ENCODE results near the gene KLC3.

Gene KLC3

GRCh38 chr19:45362291-45362690 lies 21.7 kb downstream of the KLC3 start:
- Mint-ChIP-seq H3K4me1 (ENCODE audit: low read depth) (no peaks in the 10 kb centered on the region), H3K27ac (no peak overlapping the region), H3K9me3 (no peaks in the 10 kb centered on the region), H3K27me3 (no peaks in the 10 kb centered on the region), H3K36me3 (ENCODE audit: low read depth) (peaks cover 70% of the 10 kb centered on the region), H3K4me3 (no peak overlapping the region)
- DNase-seq, result no peak

DNA sequence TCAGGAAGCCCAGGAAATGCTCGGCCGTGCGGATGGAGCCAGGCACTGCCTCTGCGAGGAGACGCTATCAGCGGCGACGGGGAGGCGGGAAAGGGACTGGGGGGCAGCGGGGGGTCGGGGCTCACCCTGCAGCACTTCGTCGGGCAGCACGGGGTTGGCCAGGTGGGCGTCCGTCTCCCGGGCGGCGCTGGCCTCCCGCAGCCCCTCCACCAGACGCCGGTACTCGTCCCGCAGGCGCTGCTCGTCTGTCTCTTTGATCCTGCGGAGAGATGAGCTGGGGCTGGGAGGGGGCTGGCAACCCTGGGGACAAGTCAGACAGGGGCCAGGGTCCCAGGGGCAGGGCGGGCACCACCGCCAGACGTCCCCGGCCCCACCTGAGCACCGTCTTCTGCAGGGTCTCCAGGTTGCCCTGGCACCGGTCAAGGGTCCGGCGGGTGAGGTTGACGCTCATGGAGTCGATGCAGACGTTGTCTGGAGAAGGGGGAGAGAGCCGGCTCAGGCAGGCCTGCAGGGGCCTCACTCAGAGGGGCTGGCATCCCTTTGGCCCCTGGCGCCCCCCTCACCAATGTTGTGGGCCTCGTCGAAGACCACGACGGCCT lies 23.4 kb downstream of the KLC3 start:
- DNase-seq, result no peak
- H3K4me3 Mint-ChIP-seq, result no peak overlapping the region
- H3K27ac Mint-ChIP-seq, result no peak overlapping the region
- no peaks in the 10 kb centered on the region for H3K27me3 Mint-ChIP-seq
- H3K36me3 Mint-ChIP-seq (ENCODE audit: low read depth), result peaks cover 58% of the 10 kb centered on the region
- peaks cover 5% of the 10 kb centered on the region for H3K4me1 Mint-ChIP-seq (ENCODE audit: low read depth)
- no peaks in the 10 kb centered on the region for H3K9me3 Mint-ChIP-seq

DNA sequence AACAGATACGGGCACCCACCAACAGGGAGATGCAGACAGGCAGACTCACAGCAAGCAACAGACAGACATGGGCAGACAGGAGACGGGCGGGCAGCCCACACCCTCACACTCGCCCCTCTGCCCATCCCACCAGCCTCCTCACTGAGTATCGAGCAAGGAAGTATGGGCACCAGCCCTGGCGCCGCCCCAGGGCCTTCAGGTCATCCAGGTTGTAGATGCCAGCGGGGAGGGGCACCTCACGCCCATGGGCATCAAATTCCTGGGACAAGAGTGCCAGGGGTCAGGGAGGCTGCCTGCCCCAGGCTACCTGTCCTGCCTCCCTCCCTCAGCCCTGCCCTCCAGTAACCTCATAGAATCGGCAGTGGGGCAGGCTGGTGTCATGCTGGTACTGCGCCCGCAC lies 24.1 kb downstream of the KLC3 start:
- Mint-ChIP-seq H3K27me3 (no peaks in the 10 kb centered on the region), H3K4me3 (no peak overlapping the region), H3K27ac (no peak overlapping the region), H3K4me1 (ENCODE audit: low read depth) (peaks cover 8% of the 10 kb centered on the region), H3K36me3 (ENCODE audit: low read depth) (peaks cover 52% of the 10 kb centered on the region), H3K9me3 (no peaks in the 10 kb centered on the region)
- no peak for DNase-seq

DNA sequence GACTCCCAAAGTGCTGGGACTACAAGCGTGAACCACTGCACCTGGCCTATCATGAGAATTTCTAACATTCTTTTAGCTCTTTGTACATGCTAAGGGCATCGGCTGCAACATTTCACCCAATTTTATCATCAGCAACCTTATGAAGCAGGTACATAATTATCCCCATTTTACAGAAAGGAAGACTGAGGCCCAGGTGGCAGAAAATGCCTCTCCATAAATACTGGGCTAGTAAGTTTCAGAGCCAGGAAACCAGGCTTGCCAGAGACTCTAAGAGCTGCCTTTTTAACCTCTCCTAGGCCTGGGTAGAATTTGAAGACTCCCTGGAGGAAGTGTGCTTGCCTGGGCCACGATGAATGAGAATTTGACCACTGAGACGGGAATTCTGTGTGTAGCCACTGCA lies 27.6 kb downstream of the KLC3 start:
- H3K4me1 Mint-ChIP-seq (ENCODE audit: low read depth), result peaks cover 14% of the 10 kb centered on the region
- H3K27me3 Mint-ChIP-seq, result no peaks in the 10 kb centered on the region
- H3K36me3 Mint-ChIP-seq (ENCODE audit: low read depth), result peaks cover 27% of the 10 kb centered on the region
- no peak overlapping the region for H3K27ac Mint-ChIP-seq
- no peaks in the 10 kb centered on the region for H3K9me3 Mint-ChIP-seq
- no peak overlapping the region for H3K4me3 Mint-ChIP-seq
- DNase-seq, result no peak

DNA sequence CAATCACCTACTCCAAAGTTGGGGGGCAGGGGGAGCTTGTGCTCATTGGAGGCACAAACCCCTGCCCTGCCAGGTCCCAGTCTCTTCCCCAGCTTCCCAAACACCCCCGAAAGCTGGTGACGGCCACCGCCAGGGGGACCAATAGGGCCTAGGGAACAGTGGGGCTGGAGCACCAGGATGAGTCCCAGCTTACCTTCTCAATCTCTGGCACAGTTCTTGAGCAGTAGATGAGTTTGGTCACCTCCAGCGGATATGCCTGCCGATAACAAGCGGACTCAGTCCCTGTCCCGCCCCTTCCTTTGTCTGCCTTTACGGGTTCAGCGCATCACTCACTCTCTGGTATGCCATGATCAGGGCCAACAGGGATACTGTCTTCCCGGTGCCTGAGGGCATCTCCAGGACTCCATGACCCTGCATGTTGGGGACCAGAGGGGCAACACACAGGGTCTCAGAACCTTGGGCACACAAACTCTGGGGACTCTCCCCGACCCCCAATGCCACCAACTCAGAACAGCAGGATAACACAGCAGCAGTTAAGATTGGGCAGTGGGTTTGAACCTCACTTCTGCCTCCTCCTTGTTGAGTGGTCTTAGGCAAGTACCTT lies 28.3 kb downstream of the KLC3 start:
- H3K27me3 Mint-ChIP-seq, result no peaks in the 10 kb centered on the region
- H3K36me3 Mint-ChIP-seq (ENCODE audit: low read depth), result peaks cover 23% of the 10 kb centered on the region
- no peak overlapping the region for H3K27ac Mint-ChIP-seq
- H3K9me3 Mint-ChIP-seq, result no peaks in the 10 kb centered on the region
- peak overlapping the region; percentile 60 for H3K4me3 Mint-ChIP-seq
- H3K4me1 Mint-ChIP-seq (ENCODE audit: low read depth), result peaks cover 14% of the 10 kb centered on the region
- no peak for DNase-seq

DNA sequence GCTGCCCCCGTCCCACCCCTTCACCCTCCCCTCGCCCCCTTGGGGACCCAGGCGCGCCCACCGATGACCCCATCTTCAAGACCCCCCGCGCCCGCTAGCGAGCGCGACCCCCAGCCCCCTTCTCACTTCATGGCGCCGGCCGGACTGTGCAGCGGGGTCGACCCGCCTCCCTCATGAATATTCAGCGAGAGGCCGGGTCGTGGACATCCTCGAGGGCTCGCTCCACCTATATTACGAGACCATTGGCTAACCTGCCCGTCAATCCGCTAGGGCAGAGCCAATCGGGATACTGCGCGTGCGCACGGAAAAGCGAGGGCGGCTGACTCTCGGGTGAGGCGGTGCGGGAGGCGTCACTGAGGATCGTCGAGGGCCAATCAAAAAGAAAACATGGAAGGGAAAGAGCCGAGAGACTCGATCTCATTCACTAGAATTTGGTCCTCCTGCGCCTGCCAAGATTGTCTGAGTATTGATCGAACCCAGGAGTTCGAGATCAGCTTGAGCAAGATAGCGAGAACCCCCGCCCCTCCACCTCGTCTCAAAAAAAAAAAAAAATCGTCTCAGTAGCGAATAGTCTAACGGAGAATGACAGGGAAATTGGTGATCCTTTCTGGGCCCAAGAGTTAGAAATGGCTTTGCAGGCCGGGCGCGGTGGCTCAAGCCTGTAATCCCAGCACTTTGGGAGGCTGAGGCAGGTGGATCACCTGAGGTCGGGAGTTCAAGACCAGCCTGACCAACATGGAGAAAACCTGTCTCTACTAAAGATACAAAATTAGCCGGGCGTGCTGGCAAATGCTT lies 30.1 kb downstream of the KLC3 start, which contains the start of gene ERCC2:
ERCC2 (minus strand) TSS at position 164 of the 795 bp plus-strand sequence; CDS start at position 131, 33 bp downstream.
- DNase-seq, result peak; percentile 100
- no peaks in the 10 kb centered on the region for H3K9me3 Mint-ChIP-seq
- peak within 1 kb of the TSS; percentile 99 for H3K27ac Mint-ChIP-seq
- peak within 1 kb of the TSS; percentile 84 for H3K4me3 Mint-ChIP-seq
- H3K27me3 Mint-ChIP-seq, result no peaks in the 10 kb centered on the region
- H3K36me3 Mint-ChIP-seq (ENCODE audit: low read depth), result peaks cover 12% of the 10 kb centered on the region
- H3K4me1 Mint-ChIP-seq (ENCODE audit: low read depth), result peaks cover 14% of the 10 kb centered on the region

GRCh38 chr19:45376045-45376724 lies 35.6 kb downstream of the KLC3 start:
- no peak overlapping the region for H3K4me3 Mint-ChIP-seq
- DNase-seq, result no peak
- peak overlapping the region; percentile 66 for H3K27ac Mint-ChIP-seq
- H3K36me3 Mint-ChIP-seq (ENCODE audit: low read depth), result no peaks in the 10 kb centered on the region
- no peaks in the 10 kb centered on the region for H3K27me3 Mint-ChIP-seq
- H3K4me1 Mint-ChIP-seq (ENCODE audit: low read depth), result peaks cover 12% of the 10 kb centered on the region
- no peaks in the 10 kb centered on the region for H3K9me3 Mint-ChIP-seq

DNA sequence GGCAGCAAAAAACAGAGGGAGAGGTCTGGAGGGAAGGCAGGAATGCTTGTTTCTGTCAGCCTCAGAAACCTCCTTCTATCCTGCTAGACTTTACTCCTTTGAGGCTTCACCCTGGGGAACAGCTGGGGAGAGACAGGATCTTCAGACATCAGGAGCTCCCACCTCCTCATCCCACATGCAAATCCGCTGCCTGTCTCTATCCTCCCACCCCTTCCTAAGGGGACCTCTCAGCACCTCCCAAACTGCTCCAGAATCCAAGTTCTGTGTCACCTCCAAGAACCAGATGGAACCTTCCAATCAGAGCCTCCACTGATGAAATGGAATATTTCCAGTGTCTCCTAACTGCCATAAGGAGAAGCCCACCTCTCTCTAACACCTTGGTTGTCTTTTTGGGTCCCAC lies 39.6 kb downstream of the KLC3 start:
- H3K27me3 Mint-ChIP-seq, result peaks cover 14% of the 10 kb centered on the region
- no peaks in the 10 kb centered on the region for H3K9me3 Mint-ChIP-seq
- peaks cover 12% of the 10 kb centered on the region for H3K4me1 Mint-ChIP-seq (ENCODE audit: low read depth)
- no peak overlapping the region for H3K4me3 Mint-ChIP-seq
- H3K27ac Mint-ChIP-seq, result no peak overlapping the region
- no peak for DNase-seq
- no peaks in the 10 kb centered on the region for H3K36me3 Mint-ChIP-seq (ENCODE audit: low read depth)

DNA sequence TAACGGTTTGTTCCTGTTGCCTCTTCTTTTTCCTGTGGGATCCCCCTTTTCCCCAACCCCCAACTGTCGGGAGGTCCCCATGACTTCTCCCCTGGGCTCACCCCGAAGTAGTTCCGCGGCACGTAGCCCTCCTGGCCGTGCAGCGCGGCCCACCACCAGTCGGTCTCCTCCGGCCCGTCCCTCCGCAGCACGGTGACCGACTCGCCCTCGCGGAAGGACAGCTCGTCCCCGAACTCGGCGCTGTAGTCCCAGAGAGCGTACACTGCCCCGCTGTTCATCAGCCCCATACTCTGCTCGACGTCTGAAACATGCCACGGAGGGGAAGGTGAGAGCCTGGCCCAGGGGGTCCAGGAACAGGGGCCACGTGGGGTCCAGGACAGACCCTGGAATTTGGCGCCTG lies 41.9 kb downstream of the KLC3 start:
- no peaks in the 10 kb centered on the region for H3K9me3 Mint-ChIP-seq
- no peaks in the 10 kb centered on the region for H3K36me3 Mint-ChIP-seq (ENCODE audit: low read depth)
- H3K4me1 Mint-ChIP-seq (ENCODE audit: low read depth), result peaks cover 5% of the 10 kb centered on the region
- DNase-seq, result no peak
- H3K4me3 Mint-ChIP-seq, result no peak overlapping the region
- H3K27me3 Mint-ChIP-seq, result peaks cover 35% of the 10 kb centered on the region
- no peak overlapping the region for H3K27ac Mint-ChIP-seq

- no peak for DNase-seq
- Mint-ChIP-seq H3K27ac (no peak overlapping the region), H3K36me3 (ENCODE audit: low read depth) (no peaks in the 10 kb centered on the region), H3K4me1 (ENCODE audit: low read depth) (no peaks in the 10 kb centered on the region), H3K27me3 (peaks cover 44% of the 10 kb centered on the region), H3K9me3 (no peaks in the 10 kb centered on the region), H3K4me3 (no peak overlapping the region)
Observed at GRCh38 chr19:45385392-45386221, 45.1 kb downstream of the KLC3 start.

DNA sequence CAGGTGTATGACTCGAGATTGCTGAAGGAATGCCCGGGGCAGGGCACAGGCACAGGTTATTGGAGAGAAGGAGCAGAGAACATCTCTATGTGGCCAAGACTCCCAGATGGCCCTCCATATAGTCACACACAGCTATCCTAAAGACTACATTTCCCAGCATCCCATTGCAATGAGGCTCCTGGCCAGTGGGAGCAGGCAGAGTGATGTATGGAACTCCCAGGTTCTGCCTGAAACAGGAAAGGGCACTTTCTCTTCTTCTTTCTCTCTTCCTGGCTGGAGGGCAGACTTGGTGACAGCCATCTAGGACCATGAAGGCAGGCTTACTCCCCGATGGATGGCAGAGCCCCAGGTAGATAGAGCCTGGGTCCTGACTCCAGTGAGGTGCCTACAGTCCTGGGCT lies 50.8 kb downstream of the KLC3 start:
- Mint-ChIP-seq H3K27me3 (peaks cover 29% of the 10 kb centered on the region), H3K9me3 (no peaks in the 10 kb centered on the region), H3K36me3 (ENCODE audit: low read depth) (no peaks in the 10 kb centered on the region), H3K27ac (no peak overlapping the region), H3K4me1 (ENCODE audit: low read depth) (no peaks in the 10 kb centered on the region), H3K4me3 (no peak overlapping the region)
- DNase-seq, result no peak

DNA sequence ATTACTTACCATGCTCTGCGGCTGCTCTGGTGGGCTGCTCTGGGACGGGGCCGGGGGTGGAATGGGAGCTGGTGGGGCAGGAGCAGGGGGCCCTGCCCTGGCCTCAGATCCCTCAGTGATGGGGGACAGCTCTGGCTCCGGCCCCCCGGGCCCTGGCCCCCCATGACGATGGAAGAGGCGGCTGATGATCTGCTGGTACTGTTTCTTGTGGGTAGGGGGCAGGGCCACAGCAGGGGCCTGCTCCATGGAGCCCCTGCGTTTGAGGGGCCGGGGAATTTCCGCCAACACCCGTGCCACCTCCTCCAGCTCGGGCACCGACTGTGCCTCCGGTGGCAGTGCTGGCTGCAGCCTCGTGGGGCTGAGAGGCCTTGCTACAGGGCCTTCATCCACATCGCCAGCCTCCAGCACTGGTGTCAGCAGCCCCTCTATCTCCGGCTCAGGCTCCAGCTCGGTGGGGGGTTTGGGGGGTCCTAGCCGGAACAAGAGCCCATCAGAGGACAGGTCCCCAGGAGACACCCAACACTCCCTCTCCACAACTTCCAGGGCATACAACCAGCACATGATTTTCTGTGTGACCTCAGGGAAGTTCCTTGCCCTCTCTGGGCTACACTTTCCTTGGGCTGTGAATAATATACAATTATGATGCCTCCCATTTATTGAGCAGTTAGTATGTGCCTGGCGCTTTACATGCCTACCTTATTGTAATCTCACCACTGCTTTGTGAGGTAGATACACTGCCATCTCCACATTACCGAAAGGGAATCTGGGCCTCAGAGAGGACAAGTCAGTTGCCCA lies 51.5 kb downstream of the KLC3 start:
- H3K9me3 Mint-ChIP-seq, result no peaks in the 10 kb centered on the region
- H3K36me3 Mint-ChIP-seq (ENCODE audit: low read depth), result no peaks in the 10 kb centered on the region
- H3K4me3 Mint-ChIP-seq, result no peak overlapping the region
- no peak for DNase-seq
- H3K27me3 Mint-ChIP-seq, result peaks cover 26% of the 10 kb centered on the region
- H3K27ac Mint-ChIP-seq, result no peak overlapping the region
- peaks cover 3% of the 10 kb centered on the region for H3K4me1 Mint-ChIP-seq (ENCODE audit: low read depth)

DNA sequence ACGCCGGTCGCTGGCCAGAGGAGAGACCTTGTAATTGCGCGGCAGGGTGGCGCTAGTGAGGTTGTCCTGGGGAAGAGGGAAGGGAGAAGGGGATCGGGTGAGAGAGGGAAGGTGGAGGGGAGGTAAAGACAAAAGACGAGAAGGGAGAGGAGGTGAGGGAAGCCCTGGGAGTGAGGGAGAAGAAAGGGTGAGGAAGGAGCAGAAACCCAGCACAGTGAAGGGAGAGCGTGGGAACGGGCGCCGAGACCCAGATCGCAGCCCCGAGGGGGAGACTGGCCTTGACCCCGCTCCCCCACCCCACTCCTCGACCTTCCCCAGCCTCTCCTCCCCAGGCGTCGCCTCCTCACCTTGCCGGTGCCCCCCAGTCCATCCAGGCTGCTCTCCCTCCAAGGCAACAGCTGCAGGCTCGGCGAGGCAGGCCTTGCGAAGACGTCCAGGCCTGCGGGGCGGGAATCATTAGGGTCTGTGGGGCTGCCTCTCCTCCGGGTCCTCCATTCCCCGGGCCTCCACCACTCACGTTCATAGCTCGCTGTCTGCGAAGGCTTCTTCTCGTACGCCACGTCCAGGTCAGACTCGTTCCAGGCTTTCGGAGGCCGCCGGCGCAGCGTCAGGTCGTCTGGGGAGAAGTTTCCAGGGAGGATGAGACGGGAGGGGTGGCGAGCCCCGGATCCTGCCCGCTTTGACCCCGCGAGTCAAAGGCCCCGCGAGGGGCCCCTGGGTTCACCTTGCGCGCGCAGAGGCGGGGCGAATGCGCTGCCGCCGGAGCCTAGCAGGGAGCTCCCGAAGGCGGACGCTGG lies 55.5 kb downstream of the KLC3 start:
- Mint-ChIP-seq H3K4me1 (ENCODE audit: low read depth) (peaks cover 9% of the 10 kb centered on the region), H3K27ac (no peak overlapping the region), H3K27me3 (peaks cover 39% of the 10 kb centered on the region), H3K9me3 (no peaks in the 10 kb centered on the region), H3K4me3 (no peak overlapping the region), H3K36me3 (ENCODE audit: low read depth) (no peaks in the 10 kb centered on the region)
- DNase-seq, result no peak

All from activated T-cell treated with anti-CD3 and anti-CD28 coated beads, Interleukin-2, amount 50 U/mL, for 24 hours (primary cell).